ENCODE measurements around the gene ARHGEF9. TPM values are rescaled to one million over a fixed set of nuclear protein-coding genes. Genes with fewer than 3 reads are reported as not detected.
"Not testable (repeated sequence)": the region's sequence is repeated elsewhere in the genome, so short reads cannot be mapped to it uniquely, and the experiment has no call there.

ARHGEF9 gene
- 64.4 TPM for total RNA-seq

DNA sequence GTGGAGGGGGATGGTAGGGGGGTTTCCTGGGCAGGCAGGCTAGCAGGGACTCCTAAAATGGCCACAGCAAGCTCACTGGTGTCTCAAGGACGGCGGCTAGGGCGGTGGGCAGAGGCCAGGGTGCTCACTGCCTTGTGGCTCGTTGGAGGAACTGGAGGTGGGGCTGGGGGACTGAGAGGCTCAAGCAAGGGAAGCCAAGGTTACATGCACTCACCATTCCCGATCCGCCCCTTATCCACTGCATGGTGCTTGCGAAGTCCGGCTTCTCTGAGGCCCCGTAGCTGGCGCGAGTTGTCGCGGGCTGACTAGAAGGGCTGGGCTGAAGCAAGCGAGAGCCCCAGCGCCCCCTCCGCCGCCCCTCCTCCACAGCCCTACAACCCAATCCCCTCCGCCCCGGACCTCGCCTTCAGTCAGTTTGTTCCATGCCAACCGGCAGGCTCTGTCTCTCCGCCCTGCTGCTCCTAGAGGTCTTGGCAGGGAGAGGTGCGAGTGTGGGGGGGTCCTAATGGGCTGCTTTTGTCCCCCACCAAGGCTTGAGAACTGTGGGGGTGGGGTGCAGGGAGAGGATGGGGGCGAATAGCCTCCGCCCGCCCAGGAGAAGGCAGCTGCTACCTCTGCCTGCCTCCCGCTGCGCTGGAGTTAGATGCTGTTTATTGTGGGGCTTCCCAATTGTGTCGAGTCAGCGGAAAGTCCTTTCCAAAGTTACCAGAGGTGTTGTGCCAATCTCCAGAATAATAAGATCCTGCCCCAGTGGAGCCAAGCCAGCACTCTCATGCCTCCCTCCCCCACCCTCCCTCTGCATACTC is at the start of gene ARHGEF9:
ARHGEF9 (minus strand) TSS at position 313 of the 806 bp plus-strand sequence; CDS start at position 244, 69 bp downstream.
- DNase-seq (ENCODE audit: low spot score in 2 of 2): peak in 1 of 2 donors; percentile 25
- FAIRE-seq: no peak

DNA sequence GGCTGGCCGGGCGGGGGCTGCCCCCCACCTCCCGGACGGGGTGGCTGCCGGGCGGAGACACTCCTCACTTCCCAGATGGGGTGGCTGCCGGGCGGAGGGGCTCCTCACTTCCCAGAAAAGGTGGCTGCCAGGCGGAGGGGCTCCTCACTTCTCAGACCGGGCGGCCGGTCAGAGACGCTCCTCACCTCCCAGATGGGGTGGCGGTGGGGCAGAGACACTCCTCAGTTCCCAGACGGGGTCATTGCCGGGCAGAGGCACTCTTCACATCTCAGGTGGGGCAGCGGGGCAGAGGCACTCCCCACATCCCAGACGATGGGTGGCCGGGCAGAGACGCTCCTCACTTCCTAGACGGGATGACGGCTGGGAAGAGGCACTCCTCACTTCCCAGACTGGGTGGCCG is 40.4 kb upstream of the ARHGEF9 start:
- DNase-seq (ENCODE audit: low spot score in 2 of 2); FAIRE-seq: not testable (repeated sequence)

DNA sequence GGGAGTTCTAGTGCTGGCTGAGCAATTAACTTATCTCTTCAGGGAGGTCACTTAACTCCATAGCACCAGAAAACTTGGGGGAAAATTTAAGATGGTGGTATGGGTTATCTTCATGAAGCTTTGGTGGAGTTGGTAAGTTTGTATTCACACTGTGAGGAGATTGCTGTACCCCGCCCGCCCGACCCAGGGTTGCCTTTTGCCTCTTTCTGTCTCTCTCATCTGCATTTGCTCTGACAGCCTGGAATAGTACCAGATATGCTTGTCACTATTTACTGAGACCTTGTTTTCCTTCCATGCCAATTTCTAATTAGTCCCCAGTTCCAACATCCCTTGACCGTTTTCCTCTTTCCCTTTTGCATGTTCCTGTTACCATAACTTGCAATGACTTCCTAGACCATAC is 33.1 kb upstream of the ARHGEF9 start:
- FAIRE-seq (no peak), DNase-seq (ENCODE audit: low spot score in 2 of 2) (no peak)

DNA sequence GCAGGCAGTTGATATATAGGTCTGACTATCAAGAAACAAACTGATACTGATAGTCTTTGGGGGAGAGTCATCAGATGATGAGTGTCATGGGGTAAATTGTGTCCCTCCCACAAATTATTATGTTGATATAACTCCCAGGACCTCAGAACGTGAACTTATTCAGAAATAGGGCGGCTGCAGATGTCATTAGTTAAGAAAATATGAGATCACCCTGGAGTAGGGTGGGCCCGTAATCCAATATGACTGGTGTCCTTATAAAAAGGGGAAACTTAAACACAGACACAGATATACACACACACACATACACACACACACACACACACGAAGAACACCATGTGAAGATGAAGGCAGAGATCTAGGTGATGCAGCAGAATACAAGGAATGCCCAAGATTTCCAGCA is 32.7 kb upstream of the ARHGEF9 start:
- FAIRE-seq: no peak
- no peak for DNase-seq (ENCODE audit: low spot score in 2 of 2)

DNA sequence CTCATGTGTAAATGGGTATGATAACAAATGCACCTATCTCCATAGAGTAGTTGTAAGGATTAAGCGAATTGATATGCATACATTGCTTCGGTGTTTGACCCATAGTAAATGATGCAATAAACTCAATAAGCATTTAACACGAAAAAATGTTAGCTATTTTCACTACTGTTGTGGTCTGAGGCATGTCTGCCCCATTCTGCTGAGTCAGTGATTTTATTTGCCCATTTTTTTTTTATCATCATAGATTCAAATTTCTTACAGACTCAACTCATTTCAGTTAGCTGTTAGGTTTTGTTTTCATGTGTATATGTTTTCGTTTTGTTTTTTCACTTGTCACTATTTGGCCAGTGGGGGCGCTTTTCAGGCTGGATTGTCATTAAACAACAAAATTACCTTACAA is 27.8 kb upstream of the ARHGEF9 start:
- no peak for FAIRE-seq
- DNase-seq (ENCODE audit: low spot score in 2 of 2): no peak

DNA sequence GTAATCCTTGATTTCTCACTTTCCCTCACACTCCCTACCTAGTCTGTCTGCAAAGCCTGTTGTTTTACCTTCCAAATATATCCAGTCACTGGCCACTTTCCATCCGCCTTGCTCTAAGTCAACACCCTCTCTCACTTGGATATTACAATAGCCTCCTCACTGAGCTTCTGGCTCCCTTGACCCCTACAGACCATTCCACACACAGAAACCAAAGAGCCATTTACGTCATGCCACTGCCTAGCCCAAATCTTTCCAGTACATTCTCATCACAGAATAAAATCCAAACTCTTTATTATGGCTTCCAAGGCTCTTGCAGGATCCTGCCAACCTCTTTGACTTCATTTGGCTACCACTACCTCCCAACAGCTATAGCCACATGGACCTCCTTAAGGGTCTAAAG is 25.7 kb upstream of the ARHGEF9 start:
- DNase-seq (ENCODE audit: low spot score in 2 of 2): no peak
- FAIRE-seq: no peak

DNA sequence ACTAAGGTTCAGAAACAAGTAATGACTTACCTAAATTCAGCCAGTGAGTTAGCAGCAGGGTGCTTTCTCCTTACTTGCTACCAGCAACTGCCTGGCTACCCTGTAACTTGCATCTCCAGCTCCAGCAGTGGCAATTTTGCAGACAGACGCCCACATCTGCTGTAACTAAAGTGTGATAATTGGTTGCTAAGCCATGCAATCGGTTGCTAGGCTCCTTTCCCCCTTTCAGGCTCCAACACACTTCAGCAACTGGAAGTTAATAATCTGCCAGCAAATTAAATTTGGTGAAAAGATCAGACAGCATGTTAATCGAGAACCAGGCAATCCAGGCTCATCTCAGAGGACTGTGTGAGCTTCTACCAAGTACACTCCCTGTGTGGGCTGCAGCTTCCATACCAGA is 24.2 kb upstream of the ARHGEF9 start:
- DNase-seq (ENCODE audit: low spot score in 2 of 2): no peak
- no peak for FAIRE-seq

DNA sequence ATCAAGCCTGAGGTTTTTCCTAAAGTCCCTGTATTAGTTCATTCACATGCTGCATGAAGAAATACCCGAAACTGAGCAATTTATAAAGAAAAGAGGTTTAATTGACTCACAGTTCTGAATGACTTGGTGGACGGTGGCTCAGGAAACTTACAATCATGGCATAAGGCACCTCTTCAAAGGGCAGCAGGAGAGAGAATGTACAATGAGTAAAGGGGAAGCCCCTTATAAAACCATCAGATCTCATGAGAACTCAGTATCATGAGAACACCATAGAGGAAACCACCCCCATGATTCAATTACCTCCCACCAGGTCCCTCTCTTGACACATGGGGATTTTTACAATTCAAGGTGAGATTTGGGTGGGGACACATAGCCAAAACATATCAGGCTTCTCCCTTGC is 10.4 kb upstream of the ARHGEF9 start:
- FAIRE-seq; DNase-seq (ENCODE audit: low spot score in 2 of 2): not testable (repeated sequence)

DNA sequence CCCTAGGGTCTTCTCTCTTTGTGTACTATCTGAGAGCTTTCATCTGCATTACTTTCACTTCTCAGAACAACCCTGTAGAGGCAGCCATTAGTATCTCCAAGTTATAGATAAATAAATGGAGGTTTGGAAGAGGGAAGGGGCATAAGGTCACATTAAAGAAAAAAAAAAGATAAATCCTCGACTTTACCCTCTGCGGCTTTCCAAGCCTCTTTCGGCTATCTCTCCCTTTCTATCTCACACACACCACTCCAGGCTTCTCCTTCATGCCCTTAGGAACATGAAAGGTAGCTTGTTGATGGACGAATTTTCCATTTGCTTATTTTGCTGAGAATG is 660 bp upstream of the ARHGEF9 start:
- FAIRE-seq (no peak), DNase-seq (ENCODE audit: low spot score in 2 of 2) (no peak)

DNA sequence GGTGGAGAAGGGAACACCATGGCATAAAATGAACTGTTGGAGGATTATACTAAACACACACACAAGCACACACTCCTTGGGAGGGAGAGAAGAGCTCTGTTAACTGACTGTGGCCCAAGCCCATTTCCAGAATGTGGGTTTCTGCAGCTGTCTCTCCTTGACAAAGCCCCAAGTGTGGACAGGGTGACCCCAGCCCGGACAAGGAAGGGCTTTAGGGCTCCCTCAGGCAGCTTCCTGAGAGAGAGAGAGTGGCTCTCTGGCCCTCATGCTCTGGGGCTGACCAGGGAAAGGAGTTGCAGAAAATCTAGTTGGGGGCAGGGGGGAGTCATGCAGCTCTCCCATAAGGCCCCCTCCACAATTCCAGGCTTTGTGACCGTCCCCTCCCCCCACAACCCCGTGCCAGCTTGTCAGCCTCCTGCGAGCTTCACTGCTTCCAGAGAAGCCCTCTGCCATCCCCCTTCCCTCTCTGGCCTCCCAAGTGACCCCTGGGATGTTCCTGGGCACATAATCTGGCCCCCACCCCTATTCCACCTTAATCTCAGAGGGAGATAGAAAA is 590 bp downstream of the ARHGEF9 start:
- DNase-seq (ENCODE audit: low spot score in 2 of 2) (no peak), FAIRE-seq (no peak)

DNA sequence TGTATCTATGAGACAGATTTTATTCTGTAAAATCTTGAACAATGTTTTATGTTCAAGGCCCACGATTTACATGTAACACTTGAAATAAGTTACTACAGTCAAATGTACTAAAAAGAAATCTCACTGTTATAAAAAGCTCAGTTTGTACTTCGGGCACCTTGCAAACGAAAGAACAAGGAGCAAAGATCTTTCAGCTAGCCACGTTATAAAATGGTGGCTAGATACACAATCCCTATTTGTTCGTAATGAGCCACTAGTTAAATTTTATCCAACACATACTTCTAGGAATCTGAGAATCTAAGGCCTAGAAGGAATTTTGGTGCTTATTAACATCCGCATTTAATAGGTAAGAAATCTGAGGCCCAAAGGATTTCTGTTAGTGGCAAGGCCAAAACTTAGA is 2.5 kb downstream of the ARHGEF9 start:
- no peak for FAIRE-seq

DNA sequence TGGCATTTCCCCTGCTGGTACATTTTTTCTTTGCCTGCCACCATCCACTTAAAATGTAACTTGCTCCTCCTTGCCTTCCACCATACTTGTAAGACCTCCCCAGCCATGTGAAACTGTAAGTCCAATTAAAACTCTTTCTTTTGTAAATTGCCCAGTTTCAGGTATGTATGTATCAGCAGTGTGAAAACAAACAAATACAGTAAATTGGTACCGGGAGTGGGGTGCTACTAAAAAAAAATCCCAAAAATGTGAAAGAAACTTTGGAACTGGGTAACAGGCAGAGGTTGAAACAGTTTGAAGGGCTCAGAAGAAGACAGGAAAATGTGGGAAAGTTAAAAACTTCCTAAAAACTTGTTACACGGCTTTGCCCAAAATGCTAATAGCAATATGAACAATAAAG is 16.3 kb downstream of the ARHGEF9 start:
- FAIRE-seq: no peak
- no peak for DNase-seq (ENCODE audit: low spot score in 2 of 2)

More for the DNA sequence above, 2.5 kb downstream of the ARHGEF9 start:
- no peak for DNase-seq (ENCODE audit: low spot score in 2 of 2)

DNA sequence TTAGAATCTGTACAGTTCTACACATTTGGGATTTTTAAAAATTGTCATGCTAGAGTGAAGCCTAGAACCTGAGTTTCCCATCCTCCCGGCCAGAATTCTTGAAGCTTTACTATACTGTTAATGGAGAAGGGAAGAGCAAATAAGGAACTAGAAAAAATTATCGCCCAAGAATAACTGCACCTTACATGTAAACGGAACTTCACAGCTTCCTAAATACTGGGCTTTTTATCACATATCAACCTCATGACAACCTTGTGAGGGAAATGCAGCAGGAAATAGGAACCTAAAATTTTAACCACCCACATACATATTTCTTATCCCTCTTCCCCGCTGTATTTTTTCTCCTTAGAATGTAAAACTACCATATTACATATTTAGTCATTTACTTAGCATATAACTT is 19.3 kb downstream of the ARHGEF9 start:
- no peak for DNase-seq (ENCODE audit: low spot score in 2 of 2)
- no peak for FAIRE-seq

DNA sequence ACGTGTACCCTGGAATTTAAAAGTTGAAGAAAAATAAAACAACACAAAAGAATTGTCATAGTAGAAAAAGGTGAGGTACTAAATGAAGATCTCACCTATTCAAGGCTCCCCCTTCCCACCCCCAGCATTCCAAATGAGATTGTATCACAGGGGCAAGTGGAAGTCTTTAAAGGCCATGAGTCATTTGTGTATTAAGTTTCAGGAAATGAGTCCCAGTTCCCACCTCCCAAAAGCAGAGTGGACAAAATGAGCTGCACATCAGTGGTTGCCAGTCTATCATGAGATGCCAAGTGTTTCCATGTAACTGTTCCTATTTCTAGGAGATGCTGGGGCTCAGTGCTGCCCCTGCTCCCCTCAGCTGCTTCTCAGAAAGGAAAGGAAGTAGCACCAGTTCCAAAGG is 20.1 kb downstream of the ARHGEF9 start:
- no peak for DNase-seq (ENCODE audit: low spot score in 2 of 2)
- FAIRE-seq: no peak

DNA sequence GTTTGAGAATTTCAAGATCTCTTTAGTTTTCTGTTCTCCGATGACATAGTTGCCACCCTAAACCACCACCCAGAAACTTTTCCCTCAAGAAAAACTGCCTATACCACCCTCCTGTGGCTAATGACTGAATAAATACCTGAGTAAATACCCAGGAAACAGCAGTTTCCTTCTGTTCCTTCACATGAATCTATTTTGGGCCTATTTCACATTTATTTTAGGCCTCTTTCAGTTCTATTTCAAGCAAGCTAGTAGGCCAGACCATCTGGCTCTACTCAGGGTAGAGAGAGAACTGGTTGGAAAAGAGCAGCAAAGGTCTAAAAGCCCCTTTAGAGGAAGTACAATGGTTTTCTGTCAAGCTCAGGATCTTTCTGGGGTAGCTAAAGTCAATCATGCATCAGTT is 23.4 kb downstream of the ARHGEF9 start:
- no peak for FAIRE-seq

DNA sequence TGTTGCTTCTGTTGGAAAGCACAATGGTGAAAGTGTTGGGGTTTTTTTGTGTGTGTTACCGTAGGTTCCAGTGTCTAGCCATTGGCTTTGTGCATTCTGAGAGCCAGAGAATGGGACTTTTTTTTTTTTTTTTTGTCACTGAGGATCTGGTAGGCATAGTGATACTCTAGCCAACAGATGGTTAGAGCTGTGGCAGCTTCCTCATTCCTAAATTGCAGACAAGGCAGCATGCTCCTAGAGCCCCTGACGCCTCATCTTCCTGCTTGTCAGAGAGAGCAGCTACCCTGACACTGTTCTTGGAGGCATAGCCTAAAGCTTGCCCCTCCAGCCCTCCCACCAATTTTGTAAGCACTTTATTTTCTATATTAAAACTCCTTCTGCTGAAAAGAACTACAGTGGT is 27.0 kb downstream of the ARHGEF9 start:
- FAIRE-seq: no peak

More for the DNA sequence above, 23.4 kb downstream of the ARHGEF9 start:
- DNase-seq (ENCODE audit: low spot score in 2 of 2): no peak

DNA sequence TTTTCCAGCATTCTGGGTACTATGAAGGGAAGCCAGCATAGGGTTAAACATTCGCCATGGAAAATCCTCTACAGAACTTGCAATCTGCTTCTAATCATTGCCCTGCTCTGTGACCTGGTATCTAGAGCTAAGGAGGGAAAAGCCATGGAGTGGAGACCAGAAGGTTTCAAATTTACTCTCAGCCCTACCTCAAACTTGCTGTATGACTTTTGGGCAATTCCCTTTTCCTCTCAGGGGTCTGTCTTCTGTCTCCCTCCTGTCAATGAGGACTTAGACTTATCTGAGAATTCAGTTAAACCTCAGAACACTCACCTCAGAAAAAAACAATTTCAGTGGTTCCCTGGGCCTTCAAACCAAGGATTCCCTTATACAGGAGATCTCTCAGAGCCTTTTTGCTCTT is 29.1 kb downstream of the ARHGEF9 start:
- DNase-seq (ENCODE audit: low spot score in 2 of 2) (no peak), FAIRE-seq (no peak)

More for the DNA sequence above, 27.0 kb downstream of the ARHGEF9 start:
- no peak for DNase-seq (ENCODE audit: low spot score in 2 of 2)

DNA sequence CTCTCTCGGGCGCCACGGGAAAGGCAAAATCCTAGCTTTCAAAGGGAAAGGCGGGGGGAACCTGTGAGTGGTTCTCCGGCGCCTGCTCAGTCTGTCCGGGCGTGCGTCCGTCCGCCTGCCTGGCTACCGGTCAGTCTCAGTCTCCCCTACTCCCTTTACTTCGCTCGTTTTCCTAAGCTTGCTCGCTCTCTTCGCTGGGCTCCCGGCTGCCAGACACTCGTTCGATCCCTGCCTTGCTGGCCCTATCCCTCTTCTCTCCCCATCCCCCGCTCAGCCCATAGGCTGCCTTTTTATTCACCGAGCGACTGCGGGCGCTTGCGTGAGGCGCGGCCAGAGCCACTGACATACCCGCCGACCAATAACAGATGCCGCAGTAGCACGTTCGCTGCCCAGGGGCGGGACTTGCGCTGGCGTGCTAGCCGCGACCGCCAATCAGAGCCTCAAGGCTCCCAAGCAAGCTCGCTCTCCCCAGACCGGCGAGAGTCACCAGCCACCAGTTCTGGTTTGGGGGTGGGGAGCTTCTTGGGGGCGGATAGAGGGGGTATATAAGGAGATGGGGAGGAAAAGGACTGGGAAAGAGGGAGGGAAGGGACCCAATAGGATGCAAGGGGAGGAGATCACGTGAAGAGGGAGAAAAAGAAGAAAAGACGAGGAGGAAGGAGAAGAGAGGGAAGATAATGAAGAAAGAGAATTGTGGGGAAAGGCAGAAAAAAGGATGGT is 30.0 kb downstream of the ARHGEF9 start:
- FAIRE-seq (no peak), DNase-seq (ENCODE audit: low spot score in 2 of 2) (peak; percentile 47 to 70)

DNA sequence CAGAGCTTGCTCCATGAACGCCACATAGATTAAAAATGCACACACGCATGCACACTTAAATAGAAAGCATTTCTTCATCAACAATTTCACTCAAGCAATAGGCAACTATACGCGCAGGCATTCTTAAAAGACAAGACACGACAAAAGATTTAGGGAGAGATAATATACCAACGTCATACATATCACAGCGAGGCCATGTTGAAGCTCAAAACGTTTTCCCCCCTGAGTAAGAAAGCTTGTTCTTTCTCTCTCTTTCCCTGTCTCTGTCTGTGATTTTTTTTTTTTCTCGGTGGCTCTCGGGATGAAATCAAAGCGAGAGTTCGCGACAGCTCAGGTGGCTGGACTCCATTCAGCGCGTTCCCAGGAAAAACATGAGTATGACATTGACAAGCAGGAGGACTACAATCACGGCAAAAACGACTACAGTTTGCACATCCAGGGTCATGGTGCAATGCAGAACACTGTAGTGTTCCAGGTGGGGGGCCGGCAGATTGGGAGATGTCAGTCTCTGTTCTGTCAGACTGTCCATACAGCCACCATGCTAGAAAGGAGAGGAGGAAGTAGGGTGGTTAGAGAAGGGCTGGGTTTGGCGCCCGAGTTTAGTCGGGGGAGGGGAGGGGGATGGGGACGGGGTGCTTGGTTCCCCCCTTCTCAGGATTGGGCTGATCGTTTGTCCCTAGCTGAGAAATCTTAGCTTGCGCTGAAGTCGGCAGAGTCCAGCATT is 30.7 kb downstream of the ARHGEF9 start:
- no peak for FAIRE-seq
- no peak for DNase-seq (ENCODE audit: low spot score in 2 of 2)

DNA sequence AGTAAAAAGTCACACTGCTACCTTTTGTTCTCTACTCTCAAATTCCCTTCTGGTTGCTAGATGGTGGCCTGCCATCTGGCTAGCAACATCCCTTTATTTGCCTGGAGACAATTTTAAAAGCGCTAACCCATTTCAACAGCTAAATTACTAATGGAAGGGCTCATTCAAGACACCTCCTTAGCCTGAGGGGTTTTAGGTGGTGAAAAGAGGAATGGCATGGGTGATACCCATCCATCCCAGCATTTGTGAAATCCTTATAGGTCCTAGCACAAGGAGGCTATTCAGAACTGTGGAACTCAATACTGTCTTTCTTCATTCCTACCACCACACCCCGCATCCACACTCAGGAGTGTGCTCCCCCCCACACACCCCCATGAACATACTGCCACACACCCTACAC is 33.5 kb downstream of the ARHGEF9 start:
- DNase-seq (ENCODE audit: low spot score in 2 of 2) (no peak), FAIRE-seq (no peak)

DNA sequence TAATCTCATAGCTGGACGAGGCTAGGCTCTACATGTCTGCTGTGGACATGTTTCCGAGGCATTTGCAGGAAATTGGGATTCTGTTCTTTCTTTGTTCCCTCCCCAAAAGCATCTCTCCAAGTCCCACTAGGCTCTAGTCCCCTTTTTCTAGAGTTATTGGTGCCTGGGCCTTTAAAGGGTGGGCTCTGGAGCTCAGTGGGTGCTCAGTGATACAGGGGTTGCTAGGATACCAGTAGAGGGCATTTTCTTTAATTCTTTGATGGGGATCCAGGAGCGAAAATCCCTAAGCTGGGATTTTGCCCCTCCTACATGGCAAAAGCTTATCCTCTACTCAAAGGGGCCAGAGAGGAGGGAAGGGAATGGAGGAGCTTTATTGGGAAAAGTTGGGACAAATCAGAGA is 34.2 kb downstream of the ARHGEF9 start:
- no peak for FAIRE-seq
- DNase-seq (ENCODE audit: low spot score in 2 of 2): no peak
